NOMO-1 treated with DMSO at 0.1 percent for 48 hours (cell line): ENCODE data around the gene FLOT2.
"Not testable (repeated sequence)": the region's sequence is repeated elsewhere in the genome, so short reads cannot be mapped to it uniquely, and the experiment has no call there.

ENCODE experiments used
- DNase-seq: peaks from one replicate; lab custom pipeline; 2025; ENCODE audit not compliant: unreplicated experiment; lab: John Stamatoyannopoulos, UW

FLOT2 gene

GRCh38 chr17:28896884-28897768 lies at the start of gene FLOT2:
FLOT2 (minus strand) TSS chr17:28897733; CDS start chr17:28897574, 159 bp downstream.
- DNase-seq = peak; percentile 41

GRCh38 chr17:28946239-28946638 lies 48.7 kb upstream of the FLOT2 start:
- DNase-seq = no peak

GRCh38 chr17:28944862-28945741 lies 47.6 kb upstream of the FLOT2 start:
- no peak for DNase-seq

- DNase-seq = no peak
These were observed 46.8 kb upstream of the FLOT2 start for GRCh38 chr17:28944343-28944742.

- no peak for DNase-seq
These were observed 45.4 kb upstream of the FLOT2 start for GRCh38 chr17:28942925-28943324.

- DNase-seq = no peak
These were observed 43.7 kb upstream of the FLOT2 start for GRCh38 chr17:28941251-28941650.

GRCh38 chr17:28940675-28941074 lies 43.1 kb upstream of the FLOT2 start:
- no peak for DNase-seq

- no peak for DNase-seq
These were observed 42.6 kb upstream of the FLOT2 start for GRCh38 chr17:28940142-28940541.

GRCh38 chr17:28938552-28938951 lies 41.0 kb upstream of the FLOT2 start:
- DNase-seq = no peak

GRCh38 chr17:28937044-28937729 lies 39.7 kb upstream of the FLOT2 start:
- peak; percentile 65 for DNase-seq

- no peak for DNase-seq
These were observed 38.4 kb upstream of the FLOT2 start for GRCh38 chr17:28935744-28936460.

GRCh38 chr17:28934508-28934907 lies 37.0 kb upstream of the FLOT2 start:
- DNase-seq = not testable (repeated sequence)

- DNase-seq = no peak
These were observed 32.3 kb upstream of the FLOT2 start for GRCh38 chr17:28929787-28930186.

GRCh38 chr17:28928061-28928460 lies 30.5 kb upstream of the FLOT2 start:
- no peak for DNase-seq

- DNase-seq = no peak
These were observed 29.3 kb upstream of the FLOT2 start for GRCh38 chr17:28926786-28927185.

GRCh38 chr17:28926366-28926765 lies 28.8 kb upstream of the FLOT2 start:
- peak; percentile 79 for DNase-seq

GRCh38 chr17:28925912-28926365 lies 28.4 kb upstream of the FLOT2 start:
- peak; percentile 92 for DNase-seq

GRCh38 chr17:28920201-28920600 lies 22.7 kb upstream of the FLOT2 start:
- no peak for DNase-seq

GRCh38 chr17:28918295-28918694 lies 20.8 kb upstream of the FLOT2 start:
- DNase-seq = no peak

GRCh38 chr17:28917465-28917864 lies 19.9 kb upstream of the FLOT2 start:
- DNase-seq = no peak
